Mesendoderm (in vitro differentiated cells): Measurements from ENCODE around the gene HECTD2.

Source experiments
- DNase-seq: peaks from one replicate; pipeline ENCODE4 v3.0.0; 2013
- H2AK5ac ChIP-seq: 2 replicates; pipeline ENCODE4 v1.6.1; 2013; ENCODE audit warnings: low read length, inconsistent platforms
- H2BK120ac ChIP-seq: 2 replicates; pipeline ENCODE4 v1.6.1; 2013; ENCODE audit warnings: low read depth, mild to moderate bottlenecking, low read length, moderate library complexity, mixed read lengths
- H2BK15ac ChIP-seq: replicated peaks from 2 replicates; pipeline ENCODE4 v1.6.1; 2013; ENCODE audit warnings: low read depth, mild to moderate bottlenecking, moderate library complexity
- H2BK5ac ChIP-seq: 2 replicates; pipeline ENCODE4 v1.6.1; 2013; ENCODE audit warnings: low read length, inconsistent platforms
- H3K18ac ChIP-seq: 2 replicates; pipeline ENCODE4 v1.6.1; 2013; ENCODE audit warnings: mild to moderate bottlenecking, low read length, mixed read lengths
- H3K23ac ChIP-seq: one replicate; pipeline ENCODE4 v1.6.1; 2013; ENCODE audit warnings: low read length
- H3K27ac ChIP-seq: 2 replicates; pipeline ENCODE4 v1.5.1; 2013; ENCODE audit warnings: low read depth, mild to moderate bottlenecking, inconsistent platforms, low read length, moderate library complexity
- H3K27me3 ChIP-seq: 2 replicates; pipeline ENCODE4 v1.6.1; 2013; ENCODE audit warnings: low read length, control low read depth, mild to moderate bottlenecking, inconsistent platforms; ENCODE audit not compliant: insufficient read depth, poor library complexity
- H3K36me3 ChIP-seq: 2 replicates; pipeline ENCODE4 v1.6.1; 2013; ENCODE audit warnings: low read length, inconsistent platforms; ENCODE audit not compliant: control insufficient read depth, insufficient read depth
- H3K4ac ChIP-seq: one replicate; pipeline ENCODE4 v1.6.1; 2013; ENCODE audit warnings: low read depth, mild to moderate bottlenecking, low read length, moderate library complexity
- H3K4me1 ChIP-seq: 2 replicates; pipeline ENCODE4 v1.6.1; 2013; ENCODE audit warnings: low read depth, low read length, inconsistent platforms; ENCODE audit not compliant: control insufficient read depth
- H3K4me2 ChIP-seq: 2 replicates; pipeline ENCODE4 v1.6.1; 2013; ENCODE audit warnings: low read length
- H3K4me3 ChIP-seq: 2 replicates; pipeline ENCODE4 v1.5.1; 2013; ENCODE audit warnings: mild to moderate bottlenecking, low read length
- H3K56ac ChIP-seq: one replicate; pipeline ENCODE4 v1.6.1; 2013; ENCODE audit warnings: low read length
- H3K79me1 ChIP-seq: 2 replicates; pipeline ENCODE4 v1.6.1; 2013; ENCODE audit warnings: low read length, inconsistent platforms
- H3K79me2 ChIP-seq: 2 replicates; pipeline ENCODE4 v1.6.1; 2013; ENCODE audit warnings: mild to moderate bottlenecking, low read length; ENCODE audit not compliant: control insufficient read depth, insufficient read depth
- H3K9ac ChIP-seq: 2 replicates; pipeline ENCODE4 v1.6.1; 2013; ENCODE audit warnings: low read length, inconsistent platforms
- H4K5ac ChIP-seq: one replicate; pipeline ENCODE4 v1.6.1; 2013; ENCODE audit warnings: low read length
- H4K8ac ChIP-seq: one replicate; pipeline ENCODE4 v1.6.1; 2013; ENCODE audit warnings: low read depth, mild to moderate bottlenecking, control low read depth, low read length, moderate library complexity
- WGBS: extraction: QIAGEN DNeasy Blood & Tissue Kit; methylation state at CpG from one replicate; pipeline ENCODE4 v1.1.7; 2013; ENCODE audit warnings: low lambda C conversion rate, missing lambda C conversion rate; ENCODE audit not compliant: insufficient coverage; ENCODE audit errors: extremely low coverage; 5-methylcytosine and 5-hydroxymethylcytosine counted together

Gene HECTD2

GRCh38 chr10:91467114-91467513 is 57.0 kb downstream of the HECTD2 start:
- no peak overlapping the region for H4K5ac ChIP-seq
- no peak overlapping the region for H2AK5ac ChIP-seq
- H3K79me2 ChIP-seq = no peaks in the 10 kb centered on the region
- H2BK120ac ChIP-seq = no peak overlapping the region
- H3K4me1 ChIP-seq = no peaks in the 10 kb centered on the region
- H3K23ac ChIP-seq = no peak overlapping the region
- H3K79me1 ChIP-seq = no peaks in the 10 kb centered on the region
- no peak overlapping the region for H4K8ac ChIP-seq
- H3K4me3 ChIP-seq = no peak overlapping the region
- H3K36me3 ChIP-seq = no peaks in the 10 kb centered on the region
- no peak overlapping the region for H3K56ac ChIP-seq
- H3K18ac ChIP-seq = no peak overlapping the region
- no peak overlapping the region for H2BK5ac ChIP-seq
- no peak overlapping the region for H3K4ac ChIP-seq
- no peak overlapping the region for H3K4me2 ChIP-seq
- no peak for DNase-seq
- no CpG with 5 or more reads among the region's 4 CpGs for WGBS
- H3K27ac ChIP-seq = no peak overlapping the region
- no peaks in the 10 kb centered on the region for H3K27me3 ChIP-seq
- no peak overlapping the region for H2BK15ac ChIP-seq
- no peak overlapping the region for H3K9ac ChIP-seq

- H3K36me3 ChIP-seq = no peaks in the 10 kb centered on the region
- H2AK5ac ChIP-seq = no peak overlapping the region
- no peak overlapping the region for H4K8ac ChIP-seq
- H3K79me2 ChIP-seq = no peaks in the 10 kb centered on the region
- H3K4me2 ChIP-seq = no peak overlapping the region
- no peak overlapping the region for H3K23ac ChIP-seq
- H3K18ac ChIP-seq = no peak overlapping the region
- H3K4ac ChIP-seq = no peak overlapping the region
- WGBS = no CpG with 5 or more reads among the region's 1 CpG
- H3K79me1 ChIP-seq = no peaks in the 10 kb centered on the region
- no peak overlapping the region for H3K56ac ChIP-seq
- H3K4me3 ChIP-seq = no peak overlapping the region
- DNase-seq = no peak
- H2BK120ac ChIP-seq = no peak overlapping the region
- H2BK5ac ChIP-seq = no peak overlapping the region
- no peaks in the 10 kb centered on the region for H3K27me3 ChIP-seq
- no peak overlapping the region for H4K5ac ChIP-seq
- H3K27ac ChIP-seq = no peak overlapping the region
- no peak overlapping the region for H2BK15ac ChIP-seq
- H3K4me1 ChIP-seq = no peaks in the 10 kb centered on the region
- H3K9ac ChIP-seq = no peak overlapping the region
These were observed 61.5 kb downstream of the HECTD2 start for GRCh38 chr10:91471602-91472001.

- Histone ChIP-seq H3K4ac (no peak overlapping the region), H2BK5ac (no peak overlapping the region), H4K8ac (no peak overlapping the region), H3K23ac (no peak overlapping the region), H3K56ac (no peak overlapping the region), H3K79me2 (no peaks in the 10 kb centered on the region), H3K79me1 (no peaks in the 10 kb centered on the region), H4K5ac (no peak overlapping the region), H3K18ac (no peak overlapping the region), H2BK120ac (no peak overlapping the region), H3K9ac (no peak overlapping the region), H2AK5ac (no peak overlapping the region), H3K36me3 (no peaks in the 10 kb centered on the region), H3K27ac (no peak overlapping the region), H3K27me3 (no peaks in the 10 kb centered on the region), H3K4me3 (no peak overlapping the region), H3K4me2 (no peak overlapping the region), H2BK15ac (no peak overlapping the region), H3K4me1 (no peaks in the 10 kb centered on the region)
- DNase-seq = no peak
- no CpG with 5 or more reads among the region's 2 CpGs for WGBS
These were observed 62.8 kb downstream of the HECTD2 start for GRCh38 chr10:91472911-91473310.

GRCh38 chr10:91474009-91474408 is 63.9 kb downstream of the HECTD2 start:
- Histone ChIP-seq H2BK120ac (no peak overlapping the region), H2BK15ac (no peak overlapping the region), H2AK5ac (no peak overlapping the region), H3K4me1 (no peaks in the 10 kb centered on the region), H3K9ac (no peak overlapping the region), H3K79me1 (no peaks in the 10 kb centered on the region), H3K36me3 (no peaks in the 10 kb centered on the region), H3K18ac (no peak overlapping the region), H3K23ac (no peak overlapping the region), H4K5ac (no peak overlapping the region), H3K56ac (no peak overlapping the region), H2BK5ac (no peak overlapping the region), H3K4me2 (no peak overlapping the region), H3K79me2 (no peaks in the 10 kb centered on the region), H3K4me3 (no peak overlapping the region), H3K27me3 (no peaks in the 10 kb centered on the region), H3K27ac (no peak overlapping the region), H3K4ac (no peak overlapping the region), H4K8ac (no peak overlapping the region)
- WGBS = no CpG with 5 or more reads among the region's 1 CpG
- DNase-seq = no peak

- WGBS = 100% methylated on average over 1 of the region's 2 CpGs
- DNase-seq = no peak
- Histone ChIP-seq H3K56ac (no peak overlapping the region), H3K27ac (no peak overlapping the region), H3K79me2 (no peaks in the 10 kb centered on the region), H3K4me3 (no peak overlapping the region), H3K9ac (no peak overlapping the region), H3K4me1 (no peaks in the 10 kb centered on the region), H3K36me3 (no peaks in the 10 kb centered on the region), H3K79me1 (no peaks in the 10 kb centered on the region), H3K18ac (no peak overlapping the region), H4K5ac (no peak overlapping the region), H2BK15ac (no peak overlapping the region), H3K4ac (no peak overlapping the region), H3K23ac (no peak overlapping the region), H3K4me2 (no peak overlapping the region), H2AK5ac (no peak overlapping the region), H3K27me3 (no peaks in the 10 kb centered on the region), H4K8ac (no peak overlapping the region), H2BK5ac (no peak overlapping the region), H2BK120ac (no peak overlapping the region)
These were observed 67.1 kb downstream of the HECTD2 start for GRCh38 chr10:91477236-91477635.

- H3K9ac ChIP-seq = no peak overlapping the region
- H3K36me3 ChIP-seq = no peaks in the 10 kb centered on the region
These were observed 69.4 kb downstream of the HECTD2 start for GRCh38 chr10:91479583-91479982.

More at GRCh38 chr10:91479583-91479982, 69.4 kb downstream of the HECTD2 start:
- Histone ChIP-seq H3K18ac (no peak overlapping the region), H3K23ac (no peak overlapping the region), H3K27me3 (peaks cover 1% of the 10 kb centered on the region), H2BK120ac (no peak overlapping the region), H3K4ac (no peak overlapping the region), H2AK5ac (no peak overlapping the region), H3K4me3 (no peak overlapping the region), H2BK5ac (no peak overlapping the region), H4K8ac (no peak overlapping the region), H2BK15ac (no peak overlapping the region), H3K79me2 (no peaks in the 10 kb centered on the region), H3K4me1 (no peaks in the 10 kb centered on the region), H4K5ac (no peak overlapping the region), H3K4me2 (no peak overlapping the region), H3K56ac (no peak overlapping the region), H3K27ac (no peak overlapping the region), H3K79me1 (no peaks in the 10 kb centered on the region)
- no peak for DNase-seq
